Uterus (tissue), 4 donors: ENCODE data around the gene KLK13. TPM values are rescaled to one million over a fixed set of nuclear protein-coding genes. Genes with fewer than 3 reads are reported as not detected.

Experiments
- DNase-seq, 2 donors: peaks; one replicate each; pipeline ENCODE4 v3.0.0-alpha.2; 2019 to 2020
- H3K27ac ChIP-seq, 2 donors: fragments of 200-600 bp; sonication (generic); 1 replicate in 1 of 2; 2 replicates in 1 of 2; pipeline ENCODE4 v1.5.1; 2016 to 2018
- H3K27me3 ChIP-seq, 2 donors: fragments of 200-600 bp; sonication (generic); one replicate each; pipeline ENCODE4 v1.5.1; 2018 to 2019; ENCODE audit warnings: control low read depth in 1 of 2
- H3K36me3 ChIP-seq, 2 donors: fragments of 200-600 bp; sonication (generic); one replicate each; pipeline ENCODE4 v1.5.1; 2019; ENCODE audit warnings: control low read depth in 1 of 2
- H3K4me1 ChIP-seq, 2 donors: fragments of 200-600 bp; sonication (generic); one replicate each; pipeline ENCODE4 v1.5.1; 2018 to 2019; ENCODE audit warnings: control low read depth in 1 of 2
- H3K4me3 ChIP-seq, 2 donors: fragments of 200-600 bp; sonication (generic); 1 replicate in 1 of 2; 2 replicates in 1 of 2; pipeline ENCODE4 v1.5.1; 2018 to 2019; ENCODE audit warnings: mild to moderate bottlenecking in 1 of 2
- H3K9me3 ChIP-seq, 2 donors: fragments of 200-600 bp; sonication (generic); one replicate each; pipeline ENCODE4 v1.5.1; 2019; ENCODE audit warnings: control low read depth in 1 of 2
- CTCF ChIP-seq, 4 experiments: fragments of 200-600 bp in 2 of 4; fragments of 450-650 bp in 2 of 4; sonication (generic) in 2 of 4; IDR thresholded peaks; one replicate each; pipeline ENCODE4 v1.5.1; 2016 to 2019; ENCODE audit warnings: antibody characterized with exemption in 4 of 4, mild to moderate bottlenecking in 2 of 4, moderate library complexity in 1 of 4
- POLR2A ChIP-seq, 2 donors: fragments of 450-650 bp; IDR thresholded peaks; one replicate each; pipeline ENCODE4 v1.6.1; 2016; ENCODE audit warnings: antibody characterized with exemption in 2 of 2, mild to moderate bottlenecking in 1 of 2, moderate library complexity in 1 of 2
- intact Hi-C: fragments of 100-400 bp; cut with DNase I; formaldehyde crosslinking; loops from one replicate; pipeline ENCODE4 v1.15.1; 2023; ENCODE audit warnings: low total_unique reads
- total RNA-seq, 4 donors: library from RNA; depleted of rRNA in 3 of 4; stranded (reverse); fragments of >200 nt in 3 of 4; gene quantifications; one replicate each; pipeline versions ENCODE4 v1.1.0 to v1.2.4, GENCODE V29; 2014 to 2023
- donor health status: DM: yes; HTN: yes; CAD: no.

The KLK13 gene
- total RNA-seq, 4 donors from 2014 or later = not detected

- Histone ChIP-seq H3K4me1 (no peaks in the 10 kb centered on the region), H3K27me3 (no peaks in the 10 kb centered on the region), H3K4me3 (no peak overlapping the region), H3K36me3 (no peaks in the 10 kb centered on the region), H3K27ac (no peak overlapping the region), H3K9me3 (no peaks in the 10 kb centered on the region)
- no peak for DNase-seq
- intact Hi-C loops = no loop called here
- TF ChIP-seq CTCF (IDR thresholded peaks at IDR 0.05) (no peak), POLR2A (IDR thresholded peaks at IDR 0.05) (no peak)
Observed at GRCh38 chr19:51086153-51086850, 21.4 kb upstream of the KLK13 start.

GRCh38 chr19:51084505-51084904 is 19.6 kb upstream of the KLK13 start:
- H3K36me3 ChIP-seq = no peaks in the 10 kb centered on the region
- no peaks in the 10 kb centered on the region for H3K27me3 ChIP-seq
- DNase-seq = no peak

GRCh38 chr19:51083783-51084182 is 18.9 kb upstream of the KLK13 start:
- Histone ChIP-seq H3K9me3 (no peaks in the 10 kb centered on the region), H3K27me3 (no peaks in the 10 kb centered on the region), H3K4me1 (no peaks in the 10 kb centered on the region), H3K27ac (no peak overlapping the region), H3K36me3 (no peaks in the 10 kb centered on the region), H3K4me3 (no peak overlapping the region)
- no peak for TF ChIP-seq POLR2A (IDR thresholded peaks at IDR 0.05)
- no peak for TF ChIP-seq CTCF (IDR thresholded peaks at IDR 0.05)
- DNase-seq = no peak
- intact Hi-C loops = no loop called here

More at GRCh38 chr19:51084505-51084904, 19.6 kb upstream of the KLK13 start:
- H3K27ac ChIP-seq = no peak overlapping the region
- TF ChIP-seq POLR2A (IDR thresholded peaks at IDR 0.05) (no peak), CTCF (IDR thresholded peaks at IDR 0.05) (no peak)
- intact Hi-C loops = no loop called here
- H3K4me1 ChIP-seq = no peaks in the 10 kb centered on the region
- H3K9me3 ChIP-seq = no peaks in the 10 kb centered on the region
- H3K4me3 ChIP-seq = no peak overlapping the region

- Histone ChIP-seq H3K4me1 (no peaks in the 10 kb centered on the region), H3K4me3 (no peak overlapping the region), H3K27me3 (no peaks in the 10 kb centered on the region), H3K27ac (no peak overlapping the region), H3K9me3 (no peaks in the 10 kb centered on the region), H3K36me3 (no peaks in the 10 kb centered on the region)
- TF ChIP-seq CTCF (IDR thresholded peaks at IDR 0.05) = no peak
- no peak for TF ChIP-seq POLR2A (IDR thresholded peaks at IDR 0.05)
- intact Hi-C loops = no loop called here
- DNase-seq = no peak
Observed at GRCh38 chr19:51083181-51083580, 18.3 kb upstream of the KLK13 start.

GRCh38 chr19:51082611-51083010 is 17.7 kb upstream of the KLK13 start, which contains the start of gene KLK14:
KLK14 (minus strand) TSS chr19:51082887; CDS start chr19:51082614, 273 bp downstream.
- Histone ChIP-seq H3K27ac (no peak within 1 kb of the TSS), H3K27me3 (no peaks in the 10 kb centered on the region), H3K9me3 (no peaks in the 10 kb centered on the region), H3K4me1 (no peaks in the 10 kb centered on the region), H3K4me3 (no peak within 1 kb of the TSS), H3K36me3 (no peaks in the 10 kb centered on the region)
- no peak for DNase-seq
- TF ChIP-seq CTCF (IDR thresholded peaks at IDR 0.05) (no peak), POLR2A (IDR thresholded peaks at IDR 0.05) (no peak)
- intact Hi-C loops = no loop called here
